ENCODE measurements around the gene TPI1.

DNA sequence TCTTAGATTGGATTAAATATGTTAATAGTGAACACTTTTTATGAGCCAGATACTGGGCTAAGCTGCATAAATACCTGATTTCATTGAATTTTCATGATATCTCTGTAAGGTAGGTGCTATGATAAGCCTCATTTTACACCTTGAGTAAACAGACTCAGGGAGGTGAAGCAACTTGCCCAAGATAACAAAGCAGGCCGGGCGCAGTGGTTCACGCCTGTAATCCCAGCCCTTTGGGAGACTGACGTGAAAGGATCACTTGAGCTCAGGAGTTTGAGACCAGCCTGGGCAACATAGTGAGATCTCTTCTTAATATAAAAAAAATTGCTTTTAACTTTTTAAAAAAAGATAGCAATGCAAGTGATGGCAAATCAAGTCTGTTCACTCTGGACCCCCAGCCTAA, 25.3 kb upstream of the TPI1 start:
- TF ChIP-seq, protein P1, sequence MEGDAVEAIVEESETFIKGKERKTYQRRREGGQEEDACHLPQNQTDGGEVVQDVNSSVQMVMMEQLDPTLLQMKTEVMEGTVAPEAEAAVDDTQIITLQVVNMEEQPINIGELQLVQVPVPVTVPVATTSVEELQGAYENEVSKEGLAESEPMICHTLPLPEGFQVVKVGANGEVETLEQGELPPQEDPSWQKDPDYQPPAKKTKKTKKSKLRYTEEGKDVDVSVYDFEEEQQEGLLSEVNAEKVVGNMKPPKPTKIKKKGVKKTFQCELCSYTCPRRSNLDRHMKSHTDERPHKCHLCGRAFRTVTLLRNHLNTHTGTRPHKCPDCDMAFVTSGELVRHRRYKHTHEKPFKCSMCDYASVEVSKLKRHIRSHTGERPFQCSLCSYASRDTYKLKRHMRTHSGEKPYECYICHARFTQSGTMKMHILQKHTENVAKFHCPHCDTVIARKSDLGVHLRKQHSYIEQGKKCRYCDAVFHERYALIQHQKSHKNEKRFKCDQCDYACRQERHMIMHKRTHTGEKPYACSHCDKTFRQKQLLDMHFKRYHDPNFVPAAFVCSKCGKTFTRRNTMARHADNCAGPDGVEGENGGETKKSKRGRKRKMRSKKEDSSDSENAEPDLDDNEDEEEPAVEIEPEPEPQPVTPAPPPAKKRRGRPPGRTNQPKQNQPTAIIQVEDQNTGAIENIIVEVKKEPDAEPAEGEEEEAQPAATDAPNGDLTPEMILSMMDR (IDR thresholded peaks at IDR 0.05), result no peak
- TF ChIP-seq POLR2A (IDR thresholded peaks at IDR 0.05), result no peak

Data from lower leg skin (tissue), 3 donors.